MM.1S (cell line): ENCODE data around the gene CHST3.

Source experiments
- DNase-seq: peaks from one replicate; pipeline ENCODE4 v3.0.0-alpha.2; 2015
- H2AFZ ChIP-seq: fragments of 300-600 bp; sonication (generic); 2 replicates; pipeline ENCODE4 v1.6.0; 2016; ENCODE audit warnings: antibody characterized with exemption, low read length
- H3F3A ChIP-seq: fragments of 300-600 bp; sonication (generic); 2 replicates; pipeline ENCODE4 v1.6.1; 2016; ENCODE audit warnings: mild to moderate bottlenecking, antibody characterized with exemption, low read length, moderate library complexity, mixed read lengths; ENCODE audit not compliant: insufficient read depth
- H3K27ac ChIP-seq: fragments of 300-600 bp; sonication (generic); 2 replicates; pipeline ENCODE4 v1.5.1; 2016; ENCODE audit warnings: mild to moderate bottlenecking, low read length
- H3K27me3 ChIP-seq: fragments of 300-600 bp; sonication (generic); replicated peaks from 2 replicates; pipeline ENCODE4 v1.6.0; 2016; ENCODE audit warnings: low read length; ENCODE audit not compliant: insufficient read depth
- H3K36me3 ChIP-seq: fragments of 300-600 bp; sonication (generic); replicated peaks from 2 replicates; pipeline ENCODE4 v1.6.1; 2016; ENCODE audit warnings: mild to moderate bottlenecking, low read length, mixed read lengths; ENCODE audit not compliant: insufficient read depth
- H3K4me1 ChIP-seq: fragments of 300-600 bp; sonication (generic); 2 replicates; pipeline ENCODE4 v1.6.1; 2016; ENCODE audit warnings: low read length, mixed read lengths
- H3K4me2 ChIP-seq: fragments of 300-600 bp; sonication (generic); 2 replicates; pipeline ENCODE4 v1.6.0; 2016; ENCODE audit warnings: low read depth, low read length
- H3K4me3 ChIP-seq: fragments of 300-600 bp; sonication (generic); 2 replicates; pipeline ENCODE4 v1.5.1; 2016; ENCODE audit warnings: low read length, mixed read lengths
- H3K79me2 ChIP-seq: fragments of 300-600 bp; sonication (generic); 2 replicates; pipeline ENCODE4 v1.6.1; 2016; ENCODE audit warnings: mixed run types, low read length, mixed read lengths
- H3K9ac ChIP-seq: fragments of 300-600 bp; sonication (generic); 2 replicates; pipeline ENCODE4 v1.6.1; 2016; ENCODE audit warnings: low read length, mixed read lengths
- H3K9me2 ChIP-seq: fragments of 300-600 bp; sonication (generic); replicated peaks from 2 replicates; pipeline ENCODE4 v1.6.1; 2016; ENCODE audit warnings: mild to moderate bottlenecking, low read length, mixed read lengths; ENCODE audit not compliant: insufficient read depth
- H3K9me3 ChIP-seq: fragments of 300-600 bp; sonication (generic); replicated peaks from 2 replicates; pipeline ENCODE4 v1.6.1; 2016; ENCODE audit warnings: mild to moderate bottlenecking, low read length, mixed read lengths; ENCODE audit not compliant: insufficient read depth
- H4K20me1 ChIP-seq: fragments of 300-600 bp; sonication (generic); 2 replicates; pipeline ENCODE4 v1.6.1; 2016; ENCODE audit warnings: mild to moderate bottlenecking, low read length, moderate library complexity, mixed read lengths; ENCODE audit not compliant: insufficient read depth
- EZH2 ChIP-seq: fragments of 300-600 bp; sonication (generic); optimal IDR thresholded peaks from 2 replicates; pipeline ENCODE3; 2017; ENCODE audit warnings: low read depth, mild to moderate bottlenecking, antibody characterized with exemption, low read length, mixed read lengths
- EZH2phosphoT487 ChIP-seq: fragments of 300-600 bp; sonication (generic); IDR thresholded peaks from 2 replicates; pipeline ENCODE4 v1.6.1; 2018; ENCODE audit warnings: antibody characterized with exemption, low read length
- TF ChIP-seq, protein P1 (sequence below): fragments of 300-600 bp; sonication (generic); IDR thresholded peaks from 2 replicates; pipeline ENCODE4 v1.5.1; 2016; ENCODE audit warnings: antibody characterized with exemption, low read length, mixed read lengths

Gene CHST3

DNA sequence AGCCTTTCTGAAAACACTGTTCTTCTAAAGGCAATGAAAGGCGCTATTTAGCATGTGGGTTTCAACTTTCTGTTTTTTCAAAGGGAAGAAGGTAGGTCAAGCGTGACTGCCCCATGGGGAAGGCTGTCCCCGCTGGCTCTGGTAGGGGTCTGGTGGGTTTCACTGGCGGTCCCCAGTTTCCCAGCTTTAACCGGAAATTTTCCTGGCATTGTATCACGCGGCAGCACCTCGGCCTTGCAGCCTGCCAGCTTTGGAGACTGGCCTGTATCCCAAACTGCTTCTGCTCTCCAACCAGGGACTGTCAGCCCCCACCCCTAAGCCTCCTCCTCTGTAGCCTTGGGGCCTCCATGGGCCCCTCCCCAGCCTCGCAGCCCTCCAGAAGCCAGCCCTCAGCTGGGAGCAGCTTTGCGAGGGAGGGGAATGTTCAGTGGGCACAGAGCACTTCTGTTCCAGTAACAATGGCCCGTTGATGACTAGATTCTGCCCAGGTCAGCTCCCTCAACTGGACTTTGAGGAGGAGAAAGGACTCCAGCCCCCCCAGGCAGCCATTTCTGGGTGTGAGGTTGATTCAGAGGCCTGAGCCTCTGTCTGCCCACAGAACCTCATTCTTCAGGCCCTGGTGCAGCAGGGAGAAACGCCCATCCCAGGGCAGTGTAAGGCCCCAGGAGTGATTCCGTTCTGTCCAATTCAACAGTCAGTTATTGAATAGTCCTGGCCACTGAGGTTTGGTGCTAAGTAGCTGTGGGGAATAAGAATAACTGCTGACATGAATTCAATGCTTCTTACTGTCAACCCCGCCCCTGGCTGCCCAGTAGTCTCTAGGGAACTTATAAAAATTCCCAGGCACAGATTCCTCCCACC lies 17.1 kb downstream of the CHST3 start:
- DNase-seq, result no peak
- Histone ChIP-seq H3K27ac (no peak overlapping the region), H3K27me3 (no peaks in the 10 kb centered on the region), H3K9me3 (no peaks in the 10 kb centered on the region), H3K4me3 (no peak overlapping the region), H2AFZ (no peak overlapping the region), H3K36me3 (no peaks in the 10 kb centered on the region), H4K20me1 (no peaks in the 10 kb centered on the region), H3K9me2 (no peaks in the 10 kb centered on the region), H3K9ac (no peak overlapping the region), H3K4me2 (no peak overlapping the region), H3F3A (no peaks in the 10 kb centered on the region), H3K79me2 (no peaks in the 10 kb centered on the region), H3K4me1 (no peaks in the 10 kb centered on the region)
- TF ChIP-seq EZH2phosphoT487 (no peak), EZH2 (no peak)
- TF ChIP-seq, protein P1, sequence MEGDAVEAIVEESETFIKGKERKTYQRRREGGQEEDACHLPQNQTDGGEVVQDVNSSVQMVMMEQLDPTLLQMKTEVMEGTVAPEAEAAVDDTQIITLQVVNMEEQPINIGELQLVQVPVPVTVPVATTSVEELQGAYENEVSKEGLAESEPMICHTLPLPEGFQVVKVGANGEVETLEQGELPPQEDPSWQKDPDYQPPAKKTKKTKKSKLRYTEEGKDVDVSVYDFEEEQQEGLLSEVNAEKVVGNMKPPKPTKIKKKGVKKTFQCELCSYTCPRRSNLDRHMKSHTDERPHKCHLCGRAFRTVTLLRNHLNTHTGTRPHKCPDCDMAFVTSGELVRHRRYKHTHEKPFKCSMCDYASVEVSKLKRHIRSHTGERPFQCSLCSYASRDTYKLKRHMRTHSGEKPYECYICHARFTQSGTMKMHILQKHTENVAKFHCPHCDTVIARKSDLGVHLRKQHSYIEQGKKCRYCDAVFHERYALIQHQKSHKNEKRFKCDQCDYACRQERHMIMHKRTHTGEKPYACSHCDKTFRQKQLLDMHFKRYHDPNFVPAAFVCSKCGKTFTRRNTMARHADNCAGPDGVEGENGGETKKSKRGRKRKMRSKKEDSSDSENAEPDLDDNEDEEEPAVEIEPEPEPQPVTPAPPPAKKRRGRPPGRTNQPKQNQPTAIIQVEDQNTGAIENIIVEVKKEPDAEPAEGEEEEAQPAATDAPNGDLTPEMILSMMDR, result no peak

DNA sequence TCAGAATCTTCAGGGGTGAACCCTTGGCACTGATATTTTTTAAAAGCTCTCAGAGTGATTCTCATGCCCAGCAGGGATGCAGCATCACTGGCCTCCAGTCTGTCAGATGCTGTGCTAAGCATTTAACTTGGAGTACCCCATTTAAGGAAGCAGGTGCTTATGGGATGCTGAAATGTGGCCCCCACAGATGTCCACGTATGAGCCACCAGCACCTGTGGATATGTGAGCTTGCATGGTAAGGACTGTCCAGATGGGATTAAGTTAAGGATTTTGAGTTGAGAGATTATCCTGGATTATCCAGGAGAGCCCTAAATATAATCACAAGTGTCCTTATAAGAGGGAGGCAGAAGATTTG lies 17.7 kb downstream of the CHST3 start:
- Histone ChIP-seq H3K27ac (no peak overlapping the region), H3K36me3 (no peaks in the 10 kb centered on the region), H3F3A (no peaks in the 10 kb centered on the region), H3K9ac (no peak overlapping the region), H3K79me2 (no peaks in the 10 kb centered on the region), H3K27me3 (no peaks in the 10 kb centered on the region), H3K9me2 (no peaks in the 10 kb centered on the region), H3K4me3 (no peak overlapping the region), H4K20me1 (no peaks in the 10 kb centered on the region), H3K4me2 (no peak overlapping the region), H3K4me1 (no peaks in the 10 kb centered on the region), H2AFZ (no peak overlapping the region), H3K9me3 (no peaks in the 10 kb centered on the region)
- DNase-seq, result no peak
- TF ChIP-seq EZH2 (no peak), EZH2phosphoT487 (no peak)
- TF ChIP-seq, protein P1, result no peak

DNA sequence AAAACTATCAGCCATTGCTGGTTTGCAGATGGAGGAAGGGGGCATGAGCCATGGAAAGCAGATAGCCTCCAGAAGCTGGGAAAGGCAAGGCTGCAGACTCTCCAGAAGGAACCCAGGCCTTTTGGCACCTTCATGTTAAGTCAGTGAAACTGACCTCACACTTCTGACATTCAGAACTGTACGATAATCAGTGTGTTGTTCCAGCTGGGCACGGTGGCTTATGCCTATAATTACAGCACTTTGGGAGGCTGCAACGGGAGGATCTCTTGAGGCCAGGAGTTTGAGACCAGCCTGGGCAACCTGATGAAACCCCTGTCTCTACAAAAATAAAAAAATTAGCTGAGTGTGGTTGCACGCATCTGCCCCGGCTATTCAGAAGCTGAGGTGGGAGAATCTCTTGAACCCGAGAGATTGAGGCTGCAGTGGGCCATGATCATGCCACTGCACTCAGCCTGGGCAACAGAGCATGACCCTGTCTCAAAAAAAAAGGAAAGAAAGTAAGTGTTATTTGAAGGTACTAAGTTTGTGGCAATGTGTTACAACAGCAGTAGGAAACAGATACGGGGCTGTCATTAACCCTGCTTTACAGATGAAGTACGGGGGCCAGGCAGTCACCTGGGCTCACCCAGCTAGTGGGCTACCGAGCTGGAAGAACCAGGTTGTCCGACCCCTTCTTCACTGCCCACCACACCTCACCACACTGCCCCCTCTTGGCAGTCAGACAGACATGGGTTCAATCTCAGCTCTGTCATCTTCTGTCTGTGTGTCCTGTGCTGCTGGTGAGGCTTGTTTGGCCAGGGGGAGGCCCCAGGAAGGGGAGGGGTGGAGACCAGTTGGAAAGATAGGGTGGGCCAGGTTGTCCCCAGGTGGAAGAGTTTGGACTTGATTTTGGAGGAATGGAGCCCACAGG lies 18.3 kb downstream of the CHST3 start:
- Histone ChIP-seq H3K9me2 (no peaks in the 10 kb centered on the region), H3K9me3 (no peaks in the 10 kb centered on the region), H3K4me3 (no peak overlapping the region), H3K27me3 (no peaks in the 10 kb centered on the region), H3K4me1 (no peaks in the 10 kb centered on the region), H3K4me2 (no peak overlapping the region), H4K20me1 (no peaks in the 10 kb centered on the region), H3F3A (no peaks in the 10 kb centered on the region), H2AFZ (no peak overlapping the region), H3K79me2 (no peaks in the 10 kb centered on the region), H3K36me3 (no peaks in the 10 kb centered on the region), H3K27ac (no peak overlapping the region), H3K9ac (no peak overlapping the region)
- no peak for DNase-seq
- TF ChIP-seq EZH2phosphoT487 (no peak), EZH2 (no peak)
- TF ChIP-seq, protein P1, result no peak
